Stimulated activated CD8-positive, alpha-beta memory T cell treated with anti-CD3 and anti-CD28 coated beads, Interleukin-12 subunit alpha, Interleukin-12 subunit beta, amount 100 ng/mL, for 1 hour (primary cell): ENCODE measurements around the gene CHD1.
"Not testable (repeated sequence)": the region's sequence is repeated elsewhere in the genome, so short reads cannot be mapped to it uniquely, and the experiment has no call there.

Experiments
- DNase-seq: peaks from one replicate; pipeline ENCODE4 v3.0.0-alpha.2; 2020; ENCODE audit warnings: low read depth

CHD1 gene

DNA sequence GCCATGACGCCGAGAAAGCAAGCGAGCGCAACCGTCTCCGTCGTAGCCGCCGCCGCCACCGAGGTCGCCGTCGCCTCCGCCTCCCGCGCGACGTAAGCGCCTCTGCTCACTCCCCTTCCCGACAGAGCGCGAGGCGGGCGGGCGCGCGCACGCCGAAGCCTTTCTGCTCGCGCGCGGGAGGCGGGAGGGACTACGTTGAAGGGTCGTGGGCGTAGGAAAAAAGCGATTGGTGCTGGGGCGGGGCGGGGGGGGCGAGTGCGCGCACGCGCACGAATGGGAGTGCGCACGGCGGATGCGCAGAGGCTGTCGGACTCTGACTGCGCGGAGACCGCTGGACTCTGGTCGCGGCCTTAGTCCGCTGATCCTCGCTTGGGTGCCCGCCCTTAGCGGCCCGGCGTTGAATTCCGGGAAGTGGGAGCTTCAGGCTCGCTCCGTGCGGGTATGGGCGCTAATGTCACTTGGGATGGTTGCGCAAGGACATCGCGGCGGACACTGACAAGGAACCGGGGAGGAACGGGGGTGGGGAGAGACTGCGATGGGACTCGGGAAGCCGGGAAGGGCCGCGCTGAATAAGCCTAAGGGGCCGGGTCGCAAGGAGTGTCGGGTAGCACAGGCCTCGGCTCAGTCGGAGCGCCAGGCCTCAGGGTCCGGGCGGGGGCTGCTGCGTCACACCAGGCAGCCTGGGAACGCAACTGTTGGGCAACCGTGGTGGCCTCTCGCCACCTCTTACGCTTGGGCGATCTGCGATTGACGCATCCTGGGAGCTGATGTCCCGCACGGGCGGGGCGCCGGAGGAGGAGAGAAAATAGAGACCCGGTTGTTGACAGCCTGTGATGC is at the start of gene CHD1:
CHD1 (minus strand) TSS at position 135 of the 837 bp plus-strand sequence. CDS start 2,621 bp downstream, outside the sequence.
- DNase-seq = peak; percentile 89

DNA sequence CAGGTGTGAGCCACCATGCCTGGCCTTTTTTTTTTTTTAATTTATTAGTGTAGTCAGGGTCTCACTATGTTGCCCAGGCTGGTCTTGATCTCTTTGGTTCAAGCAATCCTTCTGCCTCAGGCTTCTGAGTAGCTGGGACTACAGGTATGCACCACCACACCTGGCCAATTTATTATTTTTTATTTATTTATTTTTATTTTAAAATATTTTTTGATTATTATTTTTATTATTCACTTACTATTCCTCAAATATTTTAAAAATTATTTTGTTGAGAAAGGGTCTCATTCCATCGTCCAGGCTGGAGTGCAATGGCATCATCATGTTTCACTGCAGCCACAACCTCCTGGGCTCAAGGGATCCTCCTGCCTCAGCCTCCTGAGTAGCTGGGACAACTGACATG is 49.7 kb upstream of the CHD1 start:
- DNase-seq = no peak

DNA sequence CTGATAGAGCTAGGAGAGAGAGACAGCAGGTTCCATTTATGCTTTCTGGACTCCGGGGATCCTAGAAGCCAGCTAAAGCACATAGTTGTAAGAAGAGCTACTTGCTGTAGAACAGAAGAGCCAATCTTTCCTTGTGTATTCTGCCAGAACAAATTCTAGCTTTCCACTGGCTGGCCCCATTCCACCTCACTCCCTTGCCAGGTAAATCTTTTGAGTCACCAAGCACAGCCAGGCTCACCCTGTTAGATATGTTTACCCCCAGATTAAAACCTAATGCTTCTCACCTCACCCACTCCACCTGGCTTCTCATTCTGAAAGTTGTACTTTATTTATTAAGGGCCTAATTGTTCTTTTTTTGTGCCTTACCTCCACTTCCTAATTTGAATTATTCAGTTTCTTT is 48.9 kb upstream of the CHD1 start:
- no peak for DNase-seq

DNA sequence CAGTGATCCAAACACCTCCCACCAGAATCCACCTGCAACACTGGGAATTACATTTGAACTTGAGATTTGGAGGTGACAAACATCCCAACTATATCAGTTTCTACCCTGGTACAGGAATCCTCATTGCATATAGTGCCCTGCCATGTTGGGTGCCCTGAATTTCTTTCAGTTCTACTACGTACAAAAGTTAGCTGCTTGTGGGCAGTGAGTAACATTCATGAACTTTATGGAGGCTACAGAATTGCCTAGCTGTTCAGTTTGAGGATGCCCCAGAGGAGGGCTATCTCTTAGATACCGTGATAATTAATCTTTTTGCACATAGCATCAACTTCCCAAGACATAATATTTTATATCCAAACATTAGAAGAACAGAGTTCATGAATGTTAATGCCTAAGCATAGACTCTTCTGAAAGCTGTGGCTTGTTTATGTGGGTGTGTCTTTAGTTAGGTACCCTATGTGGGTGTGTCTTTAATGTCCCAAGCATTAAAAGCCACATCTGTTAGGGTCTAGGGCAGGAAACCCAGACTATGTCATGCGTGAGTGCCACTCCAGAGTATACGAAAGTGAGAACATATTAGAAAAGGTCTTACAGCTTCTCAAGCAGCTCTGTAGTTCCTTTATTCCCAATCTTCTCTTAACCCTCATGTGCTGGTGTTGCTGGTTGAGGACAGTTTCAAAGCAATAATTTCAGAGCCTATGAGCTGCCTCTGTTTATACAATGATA is 47.0 kb upstream of the CHD1 start:
- DNase-seq = no peak

DNA sequence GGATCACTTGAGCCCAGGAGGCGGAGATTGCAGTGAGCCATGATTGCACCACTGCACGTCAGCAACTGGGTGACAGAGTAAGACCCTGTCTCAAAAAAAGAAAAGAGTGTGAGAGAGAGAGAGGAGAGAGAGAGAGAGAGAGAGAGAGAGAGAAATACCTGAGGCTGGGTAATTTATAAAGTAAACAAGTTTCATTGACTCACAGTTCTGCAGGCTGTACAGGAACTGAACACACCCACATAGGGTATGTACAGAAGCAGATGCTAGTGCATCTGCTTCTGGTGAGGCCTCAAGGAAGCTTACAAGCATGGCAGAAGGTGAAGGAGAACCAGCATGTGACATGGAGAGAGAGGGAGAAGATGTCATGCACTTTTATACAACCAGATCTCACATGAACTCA is 46.4 kb upstream of the CHD1 start:
- no peak for DNase-seq

DNA sequence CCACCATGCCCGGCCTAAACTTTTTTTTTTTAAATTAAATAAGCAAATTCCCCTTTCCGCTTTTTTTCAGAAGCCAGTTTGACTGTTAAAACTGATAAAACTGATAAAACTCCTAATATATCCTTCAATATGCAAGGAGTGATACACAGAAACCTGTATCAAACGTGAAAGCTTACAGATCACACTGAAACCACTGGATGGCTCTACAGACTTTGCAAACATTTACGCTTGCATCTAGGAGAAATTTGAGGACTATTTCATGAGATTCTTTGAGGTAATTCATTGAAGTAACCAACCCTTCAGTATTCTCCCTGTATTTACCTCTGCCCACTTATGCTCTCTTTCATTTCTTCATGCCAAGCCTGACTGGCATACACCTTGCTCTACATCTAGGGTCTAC is 40.6 kb upstream of the CHD1 start:
- no peak for DNase-seq

DNA sequence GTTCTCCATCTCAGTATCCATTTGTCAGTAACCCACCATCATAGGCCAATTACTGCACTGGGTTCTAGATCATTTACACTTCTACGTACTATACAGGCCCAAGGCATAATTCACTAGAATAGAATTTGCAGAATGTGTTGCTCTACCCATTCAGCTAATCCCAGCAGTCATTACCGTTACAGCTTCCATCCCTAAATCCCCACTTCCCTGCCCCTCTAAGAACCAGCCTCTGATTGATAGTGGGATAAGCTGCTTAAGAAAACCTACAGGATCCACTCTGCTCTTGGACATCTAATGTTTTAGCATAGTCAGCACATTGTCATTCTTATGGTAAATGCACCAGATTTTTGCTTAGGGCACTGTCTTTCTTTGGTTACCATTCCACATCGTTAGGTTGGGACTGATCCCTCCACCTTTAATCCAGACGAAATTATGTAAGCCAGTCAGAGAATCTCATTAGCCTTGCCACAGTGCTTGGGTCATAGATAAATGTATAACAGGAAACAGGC is 39.3 kb upstream of the CHD1 start:
- DNase-seq = no peak

DNA sequence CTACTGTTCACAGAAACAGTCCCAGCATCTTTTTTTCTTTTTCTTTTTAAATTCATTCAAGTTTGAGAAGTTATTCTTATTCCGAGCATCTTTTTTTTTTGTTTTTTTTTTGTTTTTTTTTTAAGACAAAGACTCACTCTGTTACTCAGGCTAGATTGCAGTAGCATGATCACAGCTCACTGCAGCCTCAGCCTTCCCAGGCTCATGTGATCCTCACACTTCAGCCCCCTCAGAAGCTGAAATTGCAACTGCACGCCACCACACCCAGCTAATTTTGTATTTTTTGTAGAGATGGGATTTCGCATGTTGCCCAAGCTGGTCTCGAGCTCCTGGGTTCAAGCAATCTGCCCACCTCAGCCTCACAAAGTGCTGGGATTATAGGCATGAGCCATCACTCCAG is 36.4 kb upstream of the CHD1 start:
- no peak for DNase-seq

DNA sequence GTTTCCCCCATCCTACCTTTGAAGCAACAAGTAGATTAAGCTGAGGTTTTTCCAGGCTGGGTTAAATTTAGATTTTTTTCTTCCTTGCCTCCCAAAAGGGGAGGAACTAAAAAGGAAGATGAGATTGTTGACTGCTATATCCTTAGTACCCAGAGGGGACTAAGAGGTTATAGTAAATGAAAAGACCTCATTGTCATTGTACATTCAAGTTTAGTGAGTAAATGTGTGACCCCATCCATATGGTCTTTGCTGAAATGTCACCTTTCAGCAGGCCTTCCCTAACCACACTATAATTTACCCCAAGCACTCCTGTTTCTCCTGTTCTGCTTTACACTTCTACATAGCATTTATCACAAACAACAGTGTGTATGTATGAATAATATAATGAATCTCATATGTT is 35.8 kb upstream of the CHD1 start:
- no peak for DNase-seq

DNA sequence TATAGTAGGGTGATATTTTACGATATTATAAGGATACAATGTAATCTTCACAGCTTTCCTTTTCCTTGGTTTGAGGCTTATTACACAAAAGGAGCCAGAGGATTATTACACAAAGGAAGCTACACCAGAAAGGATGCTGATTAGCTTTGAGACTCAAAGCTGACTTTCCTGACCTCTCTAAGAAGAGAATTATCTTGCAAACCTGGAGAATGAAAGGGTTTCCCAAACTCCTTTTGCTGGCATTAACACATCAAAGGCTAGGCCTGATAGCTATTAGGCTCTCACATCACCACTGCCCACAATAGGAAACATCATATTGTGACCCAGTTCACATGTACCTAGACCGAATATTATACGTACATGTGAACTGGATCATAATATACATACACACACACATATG is 34.2 kb upstream of the CHD1 start:
- DNase-seq = no peak

DNA sequence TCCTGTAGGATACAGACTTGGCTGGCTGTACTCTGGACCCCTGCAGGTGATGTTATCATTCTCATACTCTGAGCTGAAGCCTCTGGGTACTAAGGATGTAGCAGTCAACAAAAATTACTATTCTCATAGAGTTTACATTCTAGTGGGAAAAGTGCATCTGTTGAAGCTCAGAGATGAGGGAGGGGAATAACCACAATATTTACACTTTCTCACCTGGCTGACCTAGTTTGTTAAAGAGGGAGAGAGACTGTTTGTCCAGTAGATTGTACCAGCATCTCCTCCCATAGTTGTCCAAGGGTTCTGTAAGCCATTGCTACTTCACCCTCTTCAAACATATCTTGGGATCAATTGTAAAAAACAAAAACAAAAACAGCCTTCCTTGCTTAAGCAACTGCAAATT is 33.8 kb upstream of the CHD1 start:
- DNase-seq = no peak

DNA sequence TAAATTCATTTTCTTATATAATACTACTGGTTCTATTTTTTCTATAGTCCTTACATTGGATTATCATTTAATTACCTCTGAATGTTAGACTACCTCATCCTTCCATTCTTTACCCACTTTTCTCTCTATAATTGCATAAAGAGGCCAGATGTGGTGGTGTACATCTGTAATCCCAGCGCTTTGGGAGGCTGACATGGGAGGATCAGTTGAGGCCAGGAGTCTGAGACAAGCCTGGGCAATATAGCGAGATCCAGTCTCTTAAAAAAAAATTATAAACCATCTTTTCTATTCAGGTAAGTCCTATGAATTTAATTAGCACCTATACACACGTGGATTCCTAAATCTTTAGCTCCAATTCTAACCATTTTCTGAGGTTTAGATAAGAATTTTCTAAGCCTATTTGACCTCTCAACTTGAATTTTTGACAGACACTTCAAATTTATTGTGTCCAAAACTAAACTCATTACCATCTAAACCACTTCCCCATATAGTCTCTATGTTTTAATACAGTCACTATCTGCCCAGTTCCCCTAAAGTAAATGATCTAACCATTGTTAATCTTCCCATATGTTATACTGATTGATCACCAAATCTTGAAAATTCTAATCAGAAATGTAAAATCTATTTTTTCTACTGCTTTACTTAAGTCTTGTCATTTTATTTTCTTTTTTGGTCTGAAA is 33.0 kb upstream of the CHD1 start:
- no peak for DNase-seq

DNA sequence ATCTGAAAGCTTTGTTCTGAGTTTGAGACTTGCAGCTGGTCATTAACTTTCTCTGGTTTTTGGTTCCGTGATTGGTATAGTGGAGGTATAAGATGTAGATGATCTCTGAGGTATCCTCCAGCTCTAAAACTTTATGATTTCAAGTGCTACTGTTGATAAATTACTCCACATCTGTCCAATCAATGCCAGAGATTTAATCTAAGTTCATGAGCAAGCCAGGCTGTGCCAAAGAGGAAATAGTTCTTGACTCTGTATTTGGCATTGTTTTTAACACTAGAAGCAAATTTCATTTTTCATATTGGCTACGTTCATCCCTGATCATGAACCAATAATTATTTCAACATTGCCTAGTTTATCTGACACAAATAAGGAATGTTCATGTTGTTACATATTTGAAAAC is 28.5 kb upstream of the CHD1 start:
- DNase-seq = no peak

DNA sequence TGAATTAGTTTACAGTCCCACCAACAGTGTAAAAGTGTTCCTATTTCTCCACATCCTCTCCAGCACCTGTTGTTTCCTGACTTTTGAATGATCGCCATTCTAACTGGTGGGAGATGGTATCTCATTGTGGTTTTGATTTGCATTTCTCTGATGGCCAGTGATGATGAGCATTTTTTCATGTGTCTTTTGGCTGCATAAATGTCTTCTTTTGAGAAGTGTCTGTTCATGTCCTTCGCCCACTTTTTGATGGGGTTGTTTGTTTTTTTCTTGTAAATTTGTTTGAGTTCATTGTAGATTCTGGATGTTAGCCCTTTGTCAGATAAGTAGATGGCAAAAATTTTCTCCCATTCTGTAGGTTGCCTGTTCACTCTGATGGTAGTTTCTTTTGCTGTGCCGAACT is 27.1 kb upstream of the CHD1 start:
- DNase-seq = not testable (repeated sequence)

DNA sequence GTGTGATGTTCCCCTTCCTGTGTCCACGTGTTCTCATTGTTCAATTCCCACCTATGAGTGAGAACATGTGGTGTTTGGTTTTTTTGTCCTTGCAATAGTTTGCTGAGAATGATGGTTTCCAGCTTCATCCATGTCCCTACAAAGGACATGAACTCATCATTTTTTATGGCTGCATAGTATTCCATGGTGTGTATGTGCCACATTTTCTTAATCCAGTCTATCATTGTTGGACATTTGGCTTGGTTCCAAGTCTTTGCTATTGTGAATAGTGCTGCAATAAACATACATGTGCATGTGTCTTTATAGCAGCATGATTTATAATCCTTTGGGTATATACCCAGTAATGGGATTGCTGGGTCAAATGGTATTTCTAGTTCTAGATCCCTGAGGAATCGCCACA is 26.7 kb upstream of the CHD1 start:
- DNase-seq = not testable (repeated sequence)

DNA sequence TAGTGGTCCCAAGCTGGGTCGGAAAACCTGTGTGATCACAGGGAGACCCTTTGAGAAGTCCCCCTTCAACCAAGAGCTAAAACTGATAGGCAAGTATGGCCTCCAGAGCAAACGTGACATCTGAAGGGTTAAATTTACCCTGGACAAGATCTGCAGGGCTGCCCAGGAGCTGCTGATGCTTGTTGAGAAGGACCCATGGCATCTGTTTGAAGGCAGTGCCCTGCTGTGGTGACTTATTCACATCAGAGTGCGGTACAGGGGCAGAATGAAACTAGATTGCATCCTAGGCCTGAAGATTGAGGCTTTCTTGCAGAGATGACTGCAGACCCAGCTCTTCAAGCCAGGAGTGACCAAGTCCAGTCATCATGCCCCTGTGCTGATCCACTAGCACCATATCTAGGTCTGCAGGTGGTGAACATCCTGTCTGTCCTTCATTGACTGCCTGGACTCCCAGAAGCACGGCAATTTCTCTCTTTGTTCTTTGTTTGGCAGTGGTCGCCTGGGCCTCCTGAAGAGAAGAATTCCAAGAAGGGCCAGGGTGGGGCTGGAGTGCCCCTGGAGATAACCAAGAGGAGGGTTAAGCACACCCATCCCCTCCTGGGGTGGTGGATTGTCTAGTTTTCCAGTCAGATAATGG is 25.7 kb upstream of the CHD1 start:
- DNase-seq = no peak

DNA sequence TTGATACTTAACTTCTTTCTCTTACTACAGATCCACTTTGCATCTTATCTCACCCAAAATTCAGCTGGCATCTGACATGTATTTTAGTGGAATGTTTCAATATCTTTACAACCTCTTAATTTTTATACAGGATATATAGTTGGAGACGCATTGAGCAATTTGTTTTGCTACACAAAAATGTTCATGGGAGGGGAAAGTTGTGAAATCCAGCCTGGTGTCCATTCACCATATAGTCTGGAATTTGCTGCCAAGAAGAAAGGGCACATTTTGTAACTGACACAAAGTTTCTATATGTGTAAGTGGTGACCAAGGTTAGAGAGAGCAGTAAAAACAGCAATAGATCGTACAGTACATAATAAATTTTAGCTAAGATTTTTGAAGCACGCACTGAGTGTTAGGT is 14.0 kb upstream of the CHD1 start:
- DNase-seq = no peak

DNA sequence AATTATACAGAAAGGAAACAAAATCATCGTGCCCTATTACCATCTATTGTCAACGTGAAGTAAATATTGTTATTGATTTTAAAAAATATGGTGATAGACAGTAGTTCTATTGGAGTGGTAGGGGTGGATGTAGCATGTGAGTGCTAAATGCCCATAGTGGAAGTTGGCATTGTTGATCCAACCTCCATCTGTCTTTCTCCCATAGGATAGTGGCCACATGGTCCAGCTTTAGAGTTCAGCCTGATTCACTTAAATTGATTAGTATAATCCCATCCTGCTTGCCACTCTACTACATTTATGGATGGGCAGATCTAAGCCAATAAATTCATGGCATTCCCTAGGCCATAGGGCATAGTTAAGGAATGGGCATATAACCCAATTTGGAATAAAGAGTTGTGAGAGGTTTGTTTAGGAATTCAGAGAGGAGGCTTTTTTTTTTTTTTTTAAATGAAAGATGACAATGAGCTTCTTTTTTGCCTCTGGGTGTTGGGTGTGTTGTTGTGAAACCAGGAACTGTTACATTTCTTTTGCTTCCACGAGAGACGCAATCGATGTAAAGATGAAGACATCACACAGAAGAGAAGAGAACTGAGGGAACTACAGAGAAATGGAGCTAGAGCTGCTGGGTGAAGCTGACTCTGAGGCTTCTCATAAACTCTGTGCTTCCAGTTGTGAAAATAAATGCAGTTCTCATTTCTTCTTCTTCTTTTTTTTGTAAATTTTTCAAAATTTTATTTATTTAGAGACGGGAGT is 12.5 kb upstream of the CHD1 start:
- no peak for DNase-seq

DNA sequence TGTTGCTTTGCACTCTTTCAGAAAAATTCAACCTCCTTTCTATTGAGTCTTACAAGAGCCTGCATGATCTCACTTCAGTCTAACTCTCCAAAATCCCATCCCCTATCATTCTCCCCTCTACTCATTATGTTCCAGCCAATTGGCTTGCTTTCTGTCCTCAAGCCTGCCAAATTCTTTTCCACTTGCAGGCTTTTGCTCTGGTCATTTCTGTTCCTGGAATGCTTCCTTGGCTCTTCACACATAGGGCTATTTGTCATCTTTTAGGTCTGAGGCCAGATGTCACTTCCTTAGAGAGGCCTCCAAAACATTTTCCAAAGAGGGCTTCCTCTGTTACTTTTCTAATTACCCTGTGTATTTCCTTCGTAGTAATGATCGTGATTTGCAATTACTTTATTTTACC is 11.8 kb upstream of the CHD1 start:
- no peak for DNase-seq

DNA sequence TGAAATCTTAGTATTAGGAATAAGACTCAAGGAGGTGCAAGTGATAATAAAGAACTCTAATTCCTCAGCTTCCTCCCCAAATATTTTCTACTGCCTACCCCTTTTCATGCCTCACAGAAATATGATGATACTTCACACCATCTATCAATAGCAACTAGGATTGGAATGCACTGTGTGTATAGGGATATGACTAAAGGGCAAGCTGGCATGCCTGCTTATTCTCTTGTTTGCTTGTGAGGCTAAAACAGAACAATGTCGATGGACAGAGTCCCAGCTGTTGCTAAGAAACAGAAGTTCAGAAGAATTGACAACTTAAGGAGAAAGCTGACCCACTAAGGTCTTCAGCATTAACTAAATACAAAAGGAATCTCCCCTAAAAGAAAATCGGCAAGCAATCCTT is 9.7 kb upstream of the CHD1 start:
- DNase-seq = no peak

DNA sequence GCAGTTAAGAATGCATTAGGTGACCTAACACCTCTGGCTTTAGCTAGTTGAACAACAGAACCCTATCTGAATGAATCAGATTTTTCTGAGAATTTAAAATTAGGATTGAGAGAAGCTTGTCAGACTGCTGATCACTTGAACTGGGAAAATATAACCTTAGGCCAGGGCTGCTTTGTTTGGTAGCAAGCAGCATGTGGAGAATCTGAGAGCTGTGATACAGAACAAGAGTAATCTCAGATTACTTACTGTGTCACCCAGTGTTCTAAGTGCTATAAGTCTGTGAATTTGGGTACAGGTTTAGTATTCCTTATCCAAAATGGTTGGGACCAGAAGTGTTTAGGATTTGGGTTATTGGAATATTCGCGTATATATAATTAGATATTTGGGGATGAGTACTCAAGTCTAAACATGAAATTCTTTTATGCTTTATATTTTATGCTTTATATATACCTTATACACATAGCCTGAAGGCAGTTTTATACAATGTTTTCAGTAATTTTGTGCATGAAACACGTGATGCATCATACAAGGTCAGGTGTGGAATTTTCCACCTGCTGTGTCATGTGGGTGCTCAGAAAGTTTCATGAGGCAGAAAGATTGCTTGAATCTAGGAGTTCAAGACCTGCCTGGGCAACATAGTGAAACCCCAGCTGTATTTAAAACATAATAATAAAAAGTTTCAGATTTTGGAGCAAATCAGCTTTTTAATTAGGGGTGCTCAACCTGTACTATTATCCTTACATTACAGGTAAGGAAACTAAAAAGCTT is 8.3 kb upstream of the CHD1 start:
- no peak for DNase-seq
